Measurements from ENCODE around the gene PIGX.

Gene PIGX

GRCh38 chr3:196711838-196712513, at the start of gene PIGX, which contains the start of gene CEP19:
PIGX (plus strand) TSS chr3:196712377.
CEP19 (minus strand) TSS chr3:196712250; CDS start chr3:196708657, 3,593 bp downstream.
- no peak for DNase-seq (ENCODE audit: low read depth, low spot score)
- Histone ChIP-seq H3K9me3 (ENCODE audit: low read depth, low read length) (no peaks in the 10 kb centered on the region), H3K9ac (ENCODE audit: insufficient read length) (peak within 1 kb of the TSS; percentile 83), H3K4me3 (peak within 1 kb of the TSS; percentile 81), H3K27ac (peak within 1 kb of the TSS; percentile 49; the same call in 1 of the 2 replicates), H3K36me3 (ENCODE audit: insufficient read depth, low read length) (no peaks in the 10 kb centered on the region)
- TF ChIP-seq FOXP2 (optimal IDR thresholded peaks at IDR 0.05; ENCODE audit: control extremely low read depth, extremely low read length, insufficient read depth) (peak; percentile 59), EZH2 (IDR thresholded peaks at IDR 0.05) (no peak), POLR2AphosphoS5 (IDR thresholded peaks at IDR 0.05; ENCODE audit: borderline replicate concordance, low read depth, low read length) (peak; percentile 87)

GRCh38 chr3:196662711-196663571, 49.2 kb upstream of the PIGX start:
- H3K27ac ChIP-seq: peak overlapping the region; percentile 44; the same call in 1 of the 2 replicates
- no peaks in the 10 kb centered on the region for H3K9me3 ChIP-seq (ENCODE audit: low read depth, low read length)
- no peak for DNase-seq (ENCODE audit: low read depth, low spot score)
- H3K4me3 ChIP-seq: no peak overlapping the region
- TF ChIP-seq POLR2AphosphoS5 (IDR thresholded peaks at IDR 0.05; ENCODE audit: borderline replicate concordance, low read depth, low read length): no peak
- no peak for TF ChIP-seq FOXP2 (optimal IDR thresholded peaks at IDR 0.05; ENCODE audit: control extremely low read depth, extremely low read length, insufficient read depth)
- no peak for TF ChIP-seq EZH2 (IDR thresholded peaks at IDR 0.05)
- H3K36me3 ChIP-seq (ENCODE audit: insufficient read depth, low read length): no peaks in the 10 kb centered on the region
- no peak overlapping the region for H3K9ac ChIP-seq (ENCODE audit: insufficient read length)

GRCh38 chr3:196666001-196666867, 45.9 kb upstream of the PIGX start:
- no peak overlapping the region for H3K4me3 ChIP-seq
- no peaks in the 10 kb centered on the region for H3K9me3 ChIP-seq (ENCODE audit: low read depth, low read length)
- DNase-seq (ENCODE audit: low read depth, low spot score): no peak
- H3K36me3 ChIP-seq (ENCODE audit: insufficient read depth, low read length): no peaks in the 10 kb centered on the region
- H3K27ac ChIP-seq: no peak overlapping the region
- TF ChIP-seq POLR2AphosphoS5 (IDR thresholded peaks at IDR 0.05; ENCODE audit: borderline replicate concordance, low read depth, low read length) (no peak), FOXP2 (optimal IDR thresholded peaks at IDR 0.05; ENCODE audit: control extremely low read depth, extremely low read length, insufficient read depth) (no peak)
- no peak overlapping the region for H3K9ac ChIP-seq (ENCODE audit: insufficient read length)

GRCh38 chr3:196667056-196667825, 44.9 kb upstream of the PIGX start:
- TF ChIP-seq POLR2AphosphoS5 (IDR thresholded peaks at IDR 0.05; ENCODE audit: borderline replicate concordance, low read depth, low read length): no peak
- TF ChIP-seq EZH2 (IDR thresholded peaks at IDR 0.05): no peak
- TF ChIP-seq FOXP2 (optimal IDR thresholded peaks at IDR 0.05; ENCODE audit: control extremely low read depth, extremely low read length, insufficient read depth): no peak
- no peak overlapping the region for H3K4me3 ChIP-seq
- DNase-seq (ENCODE audit: low read depth, low spot score): no peak
- no peak overlapping the region for H3K27ac ChIP-seq
- H3K36me3 ChIP-seq (ENCODE audit: insufficient read depth, low read length): no peaks in the 10 kb centered on the region
- no peak overlapping the region for H3K9ac ChIP-seq (ENCODE audit: insufficient read length)
- no peaks in the 10 kb centered on the region for H3K9me3 ChIP-seq (ENCODE audit: low read depth, low read length)

- H3K36me3 ChIP-seq (ENCODE audit: insufficient read depth, low read length): no peaks in the 10 kb centered on the region
- H3K27ac ChIP-seq: no peak overlapping the region
- H3K9me3 ChIP-seq (ENCODE audit: low read depth, low read length): no peaks in the 10 kb centered on the region
- no peak overlapping the region for H3K4me3 ChIP-seq
- no peak overlapping the region for H3K9ac ChIP-seq (ENCODE audit: insufficient read length)
- no peak for DNase-seq (ENCODE audit: low read depth, low spot score)
- TF ChIP-seq POLR2AphosphoS5 (IDR thresholded peaks at IDR 0.05; ENCODE audit: borderline replicate concordance, low read depth, low read length): no peak
Observed at GRCh38 chr3:196670339-196670738, 41.8 kb upstream of the PIGX start.

GRCh38 chr3:196673632-196674031, 38.5 kb upstream of the PIGX start:
- no peak overlapping the region for H3K4me3 ChIP-seq
- H3K9ac ChIP-seq (ENCODE audit: insufficient read length): no peak overlapping the region
- no peak for DNase-seq (ENCODE audit: low read depth, low spot score)
- TF ChIP-seq FOXP2 (optimal IDR thresholded peaks at IDR 0.05; ENCODE audit: control extremely low read depth, extremely low read length, insufficient read depth) (no peak), POLR2AphosphoS5 (IDR thresholded peaks at IDR 0.05; ENCODE audit: borderline replicate concordance, low read depth, low read length) (no peak), EZH2 (IDR thresholded peaks at IDR 0.05) (no peak)
- H3K9me3 ChIP-seq (ENCODE audit: low read depth, low read length): no peaks in the 10 kb centered on the region
- H3K36me3 ChIP-seq (ENCODE audit: insufficient read depth, low read length): no peaks in the 10 kb centered on the region
- no peak overlapping the region for H3K27ac ChIP-seq

- no peak for TF ChIP-seq EZH2 (IDR thresholded peaks at IDR 0.05)
- TF ChIP-seq POLR2AphosphoS5 (IDR thresholded peaks at IDR 0.05; ENCODE audit: borderline replicate concordance, low read depth, low read length): no peak
- no peak for TF ChIP-seq FOXP2 (optimal IDR thresholded peaks at IDR 0.05; ENCODE audit: control extremely low read depth, extremely low read length, insufficient read depth)
- H3K36me3 ChIP-seq (ENCODE audit: insufficient read depth, low read length): no peaks in the 10 kb centered on the region
- no peak overlapping the region for H3K9ac ChIP-seq (ENCODE audit: insufficient read length)
- no peak overlapping the region for H3K4me3 ChIP-seq
- no peak overlapping the region for H3K27ac ChIP-seq
- DNase-seq (ENCODE audit: low read depth, low spot score): no peak
- no peaks in the 10 kb centered on the region for H3K9me3 ChIP-seq (ENCODE audit: low read depth, low read length)
Observed at GRCh38 chr3:196677353-196677752, 34.8 kb upstream of the PIGX start.
